Osteoblast (primary cell): ENCODE results near the gene HDAC9. TPM values are rescaled to one million over a fixed set of nuclear protein-coding genes. Genes with fewer than 3 reads are reported as not detected.

Source experiments
- DNase-seq: peaks from one replicate; pipeline ENCODE4 v3.0.0; 2011; ENCODE audit warnings: low spot score, mixed read lengths; ENCODE audit not compliant: insufficient read length; ENCODE audit errors: missing footprints
- H2AFZ ChIP-seq: 2 replicates; pipeline ENCODE4 v1.6.0; 2011; ENCODE audit warnings: mild to moderate bottlenecking, low read length
- H3K27ac ChIP-seq: 2 replicates; pipeline ENCODE4 v1.5.1; 2011; ENCODE audit warnings: mild to moderate bottlenecking, low read depth, low read length, moderate library complexity
- H3K27me3 ChIP-seq: 2 replicates; pipeline ENCODE4 v1.6.0; 2012; ENCODE audit warnings: mild to moderate bottlenecking, control low read depth, inconsistent platforms, low read length, moderate library complexity; ENCODE audit not compliant: insufficient read depth
- H3K36me3 ChIP-seq: 2 replicates; pipeline ENCODE4 v1.5.1; 2011; ENCODE audit warnings: mild to moderate bottlenecking, low read length, control low read depth, moderate library complexity; ENCODE audit not compliant: insufficient read depth
- H3K4me1 ChIP-seq: 2 replicates; pipeline ENCODE4 v1.5.1; 2011; ENCODE audit warnings: mild to moderate bottlenecking, low read length, control low read depth, moderate library complexity; ENCODE audit not compliant: insufficient read depth
- H3K4me2 ChIP-seq: 2 replicates; pipeline ENCODE4 v1.6.0; 2011; ENCODE audit warnings: mild to moderate bottlenecking, low read length; ENCODE audit not compliant: insufficient read depth
- H3K4me3 ChIP-seq: fragments of 200-600 bp; sonication (generic); 3 replicates; pipeline ENCODE4 v1.5.1; 2012; ENCODE audit warnings: mild to moderate bottlenecking, low read length, inconsistent platforms; ENCODE audit not compliant: insufficient read depth
- H3K79me2 ChIP-seq: 2 replicates; pipeline ENCODE4 v1.6.0; 2012; ENCODE audit warnings: mild to moderate bottlenecking, low read length, control low read depth, inconsistent platforms; ENCODE audit not compliant: insufficient read depth
- H3K9me3 ChIP-seq: 2 replicates; pipeline ENCODE4 v1.5.1; 2011; ENCODE audit warnings: low read depth, low read length, control low read depth
- H4K20me1 ChIP-seq: 2 replicates; pipeline ENCODE4 v1.6.0; 2012; ENCODE audit warnings: mild to moderate bottlenecking, low read length, control low read depth; ENCODE audit not compliant: insufficient read depth
- CTCF ChIP-seq: IDR thresholded peaks from 2 replicates; pipeline ENCODE4 v1.5.1; 2011; ENCODE audit warnings: mild to moderate bottlenecking, low read depth, low read length, moderate library complexity; ENCODE audit errors: extremely low read depth
- total RNA-seq: library from RNA; depleted of rRNA; stranded (reverse); fragments of >200 nt; gene quantifications from 2 replicates; pipeline ENCODE4 v1.2.3, GENCODE V29; 2012

The HDAC9 gene
- total RNA-seq, 1 donor = 21.7 TPM

- no peak overlapping the region for H3K4me2 ChIP-seq
- TF ChIP-seq CTCF = no peak
- no peaks in the 10 kb centered on the region for H3K4me1 ChIP-seq
- H3K27ac ChIP-seq = no peak overlapping the region
- H2AFZ ChIP-seq = no peak overlapping the region
- H3K79me2 ChIP-seq = no peaks in the 10 kb centered on the region
- no peak overlapping the region for H3K4me3 ChIP-seq
- no peak for DNase-seq
- no peaks in the 10 kb centered on the region for H3K9me3 ChIP-seq
- no peaks in the 10 kb centered on the region for H3K27me3 ChIP-seq
- H3K36me3 ChIP-seq = no peaks in the 10 kb centered on the region
- no peaks in the 10 kb centered on the region for H4K20me1 ChIP-seq
Observed at GRCh38 chr7:18648849-18649758, 153.6 kb downstream of the HDAC9 start.

- Histone ChIP-seq H3K36me3 (no peaks in the 10 kb centered on the region), H3K9me3 (no peaks in the 10 kb centered on the region), H3K4me3 (no peak overlapping the region), H2AFZ (no peak overlapping the region), H3K4me2 (no peak overlapping the region), H3K27ac (no peak overlapping the region), H3K4me1 (no peaks in the 10 kb centered on the region), H3K79me2 (no peaks in the 10 kb centered on the region), H4K20me1 (no peaks in the 10 kb centered on the region), H3K27me3 (no peaks in the 10 kb centered on the region)
- no peak for TF ChIP-seq CTCF
- DNase-seq = no peak
Observed at GRCh38 chr7:18653381-18654155, 158.0 kb downstream of the HDAC9 start.

- H3K4me1 ChIP-seq = no peaks in the 10 kb centered on the region
- DNase-seq = no peak
- TF ChIP-seq CTCF = no peak
- H4K20me1 ChIP-seq = no peaks in the 10 kb centered on the region
- H3K27ac ChIP-seq = no peak overlapping the region
- no peak overlapping the region for H3K4me3 ChIP-seq
- no peaks in the 10 kb centered on the region for H3K9me3 ChIP-seq
- H3K4me2 ChIP-seq = no peak overlapping the region
- H3K79me2 ChIP-seq = no peaks in the 10 kb centered on the region
- no peak overlapping the region for H2AFZ ChIP-seq
- no peaks in the 10 kb centered on the region for H3K27me3 ChIP-seq
- H3K36me3 ChIP-seq = no peaks in the 10 kb centered on the region
Observed at GRCh38 chr7:18654709-18655108, 159.2 kb downstream of the HDAC9 start.

- H3K4me2 ChIP-seq = no peak overlapping the region
- H3K4me1 ChIP-seq = no peaks in the 10 kb centered on the region
- no peaks in the 10 kb centered on the region for H3K79me2 ChIP-seq
- no peak overlapping the region for H3K4me3 ChIP-seq
- H3K27me3 ChIP-seq = no peaks in the 10 kb centered on the region
- TF ChIP-seq CTCF = no peak
- no peaks in the 10 kb centered on the region for H3K36me3 ChIP-seq
- H2AFZ ChIP-seq = no peak overlapping the region
- H3K27ac ChIP-seq = no peak overlapping the region
- no peaks in the 10 kb centered on the region for H3K9me3 ChIP-seq
- no peaks in the 10 kb centered on the region for H4K20me1 ChIP-seq
- DNase-seq = no peak
Observed at GRCh38 chr7:18655506-18655905, 160.0 kb downstream of the HDAC9 start.
